HL-60 (cell line): Measurements from ENCODE around the gene EIF3K.

Experiments used
- DNase-seq, 2 experiments: peaks; one replicate each; pipeline ENCODE4 v3.0.0-alpha.2; 2010 to 2020; ENCODE audit warnings: low read depth in 1 of 2, low spot score in 1 of 2
- H3K27ac ChIP-seq: fragments of 250-450 bp; sonication (Bioruptor Pico); replicated peaks from 2 replicates; pipeline ENCODE4 v1.5.1; 2020; ENCODE audit warnings: mild to moderate bottlenecking, moderate library complexity
- H3K27me3 ChIP-seq: fragments of 250-450 bp; sonication (Bioruptor Pico); 2 replicates; pipeline ENCODE4 v1.5.1; 2021; ENCODE audit warnings: mild to moderate bottlenecking, moderate library complexity; ENCODE audit not compliant: insufficient read depth, poor library complexity, severe bottlenecking
- H3K4me3 ChIP-seq: replicated peaks from 2 replicates; pipeline ENCODE4 v1.5.1; 2011; ENCODE audit warnings: mild to moderate bottlenecking, control low read depth, low read length; ENCODE audit not compliant: insufficient read depth
- GABPA ChIP-seq: IDR thresholded peaks from 2 replicates; pipeline ENCODE4 v1.6.1; 2012; ENCODE audit warnings: low read depth
- POLR2AphosphoS5 ChIP-seq: IDR thresholded peaks from 2 replicates; pipeline ENCODE4 v1.6.1; 2012; ENCODE audit warnings: low read depth
- REST ChIP-seq: IDR thresholded peaks from 2 replicates; pipeline ENCODE4 v1.6.1; 2012; ENCODE audit warnings: low read depth; ENCODE audit not compliant: insufficient replicate concordance
- SPI1 ChIP-seq: IDR thresholded peaks from 2 replicates; pipeline ENCODE4 v1.6.1; 2012; ENCODE audit warnings: low read depth, mild to moderate bottlenecking, borderline replicate concordance
- TF ChIP-seq, protein P1 (sequence below): IDR thresholded peaks from one replicate; pipeline ENCODE4 v1.5.1; 2011; ENCODE audit warnings: low read length, control low read depth, inconsistent platforms; ENCODE audit not compliant: insufficient read depth

EIF3K gene

GRCh38 chr19:38617764-38618589, 1.0 kb upstream of the EIF3K start, which contains the start of gene MAP4K1:
TSS of gene MAP4K1 (minus strand) at chr19:38617953. CDS start at chr19:38617895, 58 bp downstream.
- H3K4me3 ChIP-seq = peak within 1 kb of the TSS; percentile 88
- H3K27ac ChIP-seq = peak within 1 kb of the TSS; percentile 81
- DNase-seq = peak; percentile 49 to 57
- TF ChIP-seq GABPA (no peak), SPI1 (no peak), REST (no peak), POLR2AphosphoS5 (no peak)
- TF ChIP-seq, protein P1, sequence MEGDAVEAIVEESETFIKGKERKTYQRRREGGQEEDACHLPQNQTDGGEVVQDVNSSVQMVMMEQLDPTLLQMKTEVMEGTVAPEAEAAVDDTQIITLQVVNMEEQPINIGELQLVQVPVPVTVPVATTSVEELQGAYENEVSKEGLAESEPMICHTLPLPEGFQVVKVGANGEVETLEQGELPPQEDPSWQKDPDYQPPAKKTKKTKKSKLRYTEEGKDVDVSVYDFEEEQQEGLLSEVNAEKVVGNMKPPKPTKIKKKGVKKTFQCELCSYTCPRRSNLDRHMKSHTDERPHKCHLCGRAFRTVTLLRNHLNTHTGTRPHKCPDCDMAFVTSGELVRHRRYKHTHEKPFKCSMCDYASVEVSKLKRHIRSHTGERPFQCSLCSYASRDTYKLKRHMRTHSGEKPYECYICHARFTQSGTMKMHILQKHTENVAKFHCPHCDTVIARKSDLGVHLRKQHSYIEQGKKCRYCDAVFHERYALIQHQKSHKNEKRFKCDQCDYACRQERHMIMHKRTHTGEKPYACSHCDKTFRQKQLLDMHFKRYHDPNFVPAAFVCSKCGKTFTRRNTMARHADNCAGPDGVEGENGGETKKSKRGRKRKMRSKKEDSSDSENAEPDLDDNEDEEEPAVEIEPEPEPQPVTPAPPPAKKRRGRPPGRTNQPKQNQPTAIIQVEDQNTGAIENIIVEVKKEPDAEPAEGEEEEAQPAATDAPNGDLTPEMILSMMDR = no peak
- H3K27me3 ChIP-seq = no peaks in the 10 kb centered on the region

DNA sequence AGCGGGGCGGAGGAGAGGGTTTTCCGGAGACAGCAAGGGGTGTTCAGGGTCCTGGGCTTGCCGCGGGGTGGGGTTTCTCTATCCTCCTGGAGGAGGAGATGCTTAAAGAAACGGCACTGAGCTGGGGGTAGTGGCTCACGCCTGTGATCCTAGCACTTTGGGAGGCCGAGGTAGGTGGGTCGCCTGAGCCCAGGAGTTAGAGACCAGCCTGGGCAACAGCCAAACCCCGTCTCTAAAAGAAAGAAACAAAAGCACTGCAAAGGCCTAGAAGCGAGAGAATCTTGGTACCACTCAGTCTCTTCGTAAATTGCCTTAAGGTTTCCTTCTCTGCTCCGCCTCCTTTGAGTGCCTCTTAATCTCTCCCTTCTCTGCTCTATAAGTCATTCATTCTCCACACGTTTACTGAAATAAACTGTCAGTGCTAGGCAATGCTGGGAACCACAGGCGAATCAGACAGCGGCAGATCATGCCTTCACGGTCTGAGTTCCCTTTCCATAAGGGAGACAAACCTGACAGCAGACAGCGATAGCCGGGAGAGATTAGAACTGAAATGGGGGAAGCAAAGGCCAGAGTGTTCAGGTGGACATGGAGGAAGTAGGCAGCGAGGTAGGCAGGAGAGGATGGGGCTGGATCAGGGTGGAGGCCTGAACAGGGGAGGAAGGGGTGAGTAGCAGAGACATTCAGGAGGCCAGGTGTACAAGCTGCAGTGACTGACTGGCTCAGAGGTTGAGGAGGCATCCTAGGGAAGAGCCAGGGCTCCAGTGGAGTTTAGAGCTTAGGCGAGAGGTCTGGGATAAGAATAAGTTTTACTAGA, 580 bp downstream of the EIF3K start:
- DNase-seq = peak in 1 of 2 experiments; percentile 9
- H3K27me3 ChIP-seq = no peaks in the 10 kb centered on the region
- peak overlapping the region; percentile 80 for H3K27ac ChIP-seq
- no peak for TF ChIP-seq POLR2AphosphoS5
- TF ChIP-seq REST = no peak
- TF ChIP-seq SPI1 = no peak
- TF ChIP-seq GABPA = no peak
- TF ChIP-seq, protein P1 = no peak
- H3K4me3 ChIP-seq = peak overlapping the region; percentile 88

DNA sequence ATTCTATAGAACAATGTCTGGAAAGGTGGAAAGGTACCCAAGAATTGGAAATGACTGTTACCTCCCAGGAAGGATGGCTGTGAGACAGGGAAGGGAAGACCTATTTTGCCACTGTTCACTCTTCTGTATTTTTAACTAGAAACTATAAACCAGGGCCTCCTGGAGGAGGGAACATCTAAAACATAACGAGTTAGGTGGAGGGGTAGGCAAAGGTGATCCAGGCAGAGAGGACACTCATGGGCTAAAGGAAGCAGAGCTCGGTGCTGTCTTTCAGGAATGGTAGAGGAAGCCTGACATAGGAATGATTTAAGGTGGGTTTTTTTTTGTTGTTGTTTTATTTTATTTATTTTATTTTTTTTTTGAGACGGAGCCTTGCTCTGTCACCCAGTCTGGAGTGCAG, 5.8 kb downstream of the EIF3K start:
- DNase-seq = no peak
- Histone ChIP-seq H3K27me3 (no peaks in the 10 kb centered on the region), H3K27ac (no peak overlapping the region), H3K4me3 (no peak overlapping the region)
- TF ChIP-seq, protein P1 = no peak
- TF ChIP-seq POLR2AphosphoS5 (no peak), REST (no peak), GABPA (no peak), SPI1 (no peak)
